Activated B cell treated with CpG ODN at 0.5 μM for 24 hours (primary cell): ENCODE measurements around the gene MAB21L4. TPM values are rescaled to one million over a fixed set of nuclear protein-coding genes. Genes with fewer than 3 reads are reported as not detected.

Experiments
- ATAC-seq: fragments of 200-7000 bp; cut with Tn5 transposase; one replicate; pipeline ENCODE4 v1.10.0; 2021; ENCODE audit warnings: low read depth, mild to moderate bottlenecking, moderate library complexity
- CTCF ChIA-PET: fragments of 350-600 bp; sonication (Branson Sonifier 250); formaldehyde crosslinking; loops from one replicate; lab custom pipeline; 2021; ENCODE audit warnings: antibody characterized with exemption; lab: Charles Lee
- POLR2A ChIA-PET: fragments of 350-600 bp; sonication (Branson Sonifier 250); formaldehyde crosslinking; loops from one replicate; lab custom pipeline; 2021; ENCODE audit warnings: antibody characterized with exemption; lab: Charles Lee
- DNase-seq: peaks from one replicate; pipeline ENCODE4 v3.0.0; 2022
- H3K27ac Mint-ChIP-seq: one replicate; pipeline ENCODE4 v1.8.0; 2020; ENCODE audit warnings: mixed read lengths
- H3K27me3 Mint-ChIP-seq: one replicate; pipeline ENCODE4 v1.8.0; 2021; ENCODE audit warnings: mixed read lengths
- H3K36me3 Mint-ChIP-seq: one replicate; pipeline ENCODE4 v1.8.0; 2021; ENCODE audit warnings: low read depth, mixed read lengths
- H3K4me1 Mint-ChIP-seq: one replicate; pipeline ENCODE4 v1.8.0; 2021; ENCODE audit warnings: mixed read lengths
- H3K4me3 Mint-ChIP-seq: one replicate; pipeline ENCODE4 v1.8.0; 2020; ENCODE audit warnings: mild to moderate bottlenecking, mixed read lengths
- H3K9me3 Mint-ChIP-seq: one replicate; pipeline ENCODE4 v1.8.0; 2020; ENCODE audit warnings: mixed read lengths
- CTCF ChIP-seq: fragments of 200-600 bp; IDR thresholded peaks from one replicate; pipeline ENCODE4 v1.8.0; 2022; ENCODE audit warnings: antibody characterized with exemption, mild to moderate bottlenecking
- intact Hi-C: fragments of 100-400 bp; cut with micrococcal nuclease; formaldehyde crosslinking; loops from one replicate; pipeline ENCODE4 v1.15.1; 2024
- total RNA-seq: library from RNA; stranded (reverse); gene quantifications from 2 replicates; pipeline ENCODE4 v1.2.3, GENCODE V29; 2022

The MAB21L4 gene
- total RNA-seq, 1 donor from 2014 or later, result not detected

- no peak overlapping the region for H3K4me3 Mint-ChIP-seq
- no peak for DNase-seq
- H3K27ac Mint-ChIP-seq, result no peak overlapping the region
- ChIA-PET POLR2A (no interaction called here), CTCF (no interaction called here)
- intact Hi-C loops, result no loop called here
- H3K9me3 Mint-ChIP-seq, result no peaks in the 10 kb centered on the region
- no peaks in the 10 kb centered on the region for H3K4me1 Mint-ChIP-seq
- no peaks in the 10 kb centered on the region for H3K36me3 Mint-ChIP-seq
- no peak for TF ChIP-seq CTCF
- H3K27me3 Mint-ChIP-seq, result no peaks in the 10 kb centered on the region
- ATAC-seq, result no peak
Measured at GRCh38 chr2:240894836-240895558, 959 bp downstream of the MAB21L4 start.

- Mint-ChIP-seq H3K9me3 (no peaks in the 10 kb centered on the region), H3K4me1 (no peaks in the 10 kb centered on the region), H3K27ac (no peak overlapping the region), H3K36me3 (no peaks in the 10 kb centered on the region), H3K27me3 (no peaks in the 10 kb centered on the region), H3K4me3 (no peak overlapping the region)
- ATAC-seq (no peak), DNase-seq (no peak)
- intact Hi-C loops, result no loop called here
- no peak for TF ChIP-seq CTCF
- POLR2A ChIA-PET, result no interaction called here
- CTCF ChIA-PET, result no interaction called here
Measured at GRCh38 chr2:240894006-240894405, 1.9 kb downstream of the MAB21L4 start.

GRCh38 chr2:240893363-240893844, 2.6 kb downstream of the MAB21L4 start:
- POLR2A ChIA-PET, result no interaction called here
- H3K27ac Mint-ChIP-seq, result no peak overlapping the region
- ATAC-seq (no peak), DNase-seq (no peak)
- H3K4me1 Mint-ChIP-seq, result no peaks in the 10 kb centered on the region
- H3K9me3 Mint-ChIP-seq, result no peaks in the 10 kb centered on the region
- H3K36me3 Mint-ChIP-seq, result no peaks in the 10 kb centered on the region
- CTCF ChIA-PET, result no interaction called here
- no peak overlapping the region for H3K4me3 Mint-ChIP-seq
- no peaks in the 10 kb centered on the region for H3K27me3 Mint-ChIP-seq
- intact Hi-C loops, result no loop called here
- TF ChIP-seq CTCF, result no peak

- ChIA-PET CTCF (no interaction called here), POLR2A (no interaction called here)
- Mint-ChIP-seq H3K27ac (no peak overlapping the region), H3K4me1 (no peaks in the 10 kb centered on the region), H3K4me3 (no peak overlapping the region), H3K27me3 (no peaks in the 10 kb centered on the region), H3K36me3 (no peaks in the 10 kb centered on the region), H3K9me3 (no peaks in the 10 kb centered on the region)
- ATAC-seq (no peak), DNase-seq (no peak)
- no peak for TF ChIP-seq CTCF
- intact Hi-C loops, result no loop called here
Measured at GRCh38 chr2:240892925-240893324, 3.0 kb downstream of the MAB21L4 start.

GRCh38 chr2:240892356-240892755, 3.6 kb downstream of the MAB21L4 start:
- Mint-ChIP-seq H3K4me1 (no peaks in the 10 kb centered on the region), H3K9me3 (no peaks in the 10 kb centered on the region), H3K27me3 (no peaks in the 10 kb centered on the region), H3K4me3 (no peak overlapping the region), H3K36me3 (no peaks in the 10 kb centered on the region), H3K27ac (no peak overlapping the region)
- TF ChIP-seq CTCF, result no peak
- no peak for ATAC-seq
- ChIA-PET POLR2A (no interaction called here), CTCF (no interaction called here)
- intact Hi-C loops, result no loop called here
- DNase-seq, result no peak
